Heart left ventricle (tissue), 13 donors: ENCODE measurements around the gene NTM.

Experiments
- CTCF ChIP-seq, 12 donors: fragments of 200-600 bp; sonication (generic) in 4 of 12; IDR thresholded peaks; one replicate each; pipeline versions ENCODE4 v1.5.0 to v1.8.0; 2018 to 2022; ENCODE audit warnings: antibody characterized with exemption in 12 of 12, mild to moderate bottlenecking in 5 of 12
- POLR2A ChIP-seq, 2 donors: fragments of 450-650 bp; IDR thresholded peaks; one replicate each; pipeline ENCODE4 v1.6.1; 2017; ENCODE audit warnings: antibody characterized with exemption in 2 of 2, mild to moderate bottlenecking in 2 of 2, moderate library complexity in 2 of 2
- donor health status: ischemic (EF 13 %, LVEDD 7.1; RV severe dilation, severe dysfunction).
- donor health status: DM: no; HTN: yes; CAD: no.
- donor health status: DM: no; HTN: no; CAD: no.
- donor health status: ischemic (EF 25% LVEDD 6.9; RV normal size, moderate dysfunction).
- donor health status: ischemic (EF 25% LVEDD 5.7; RV mildly dilated, moderate dysfunction).
- donor health status: ischemic (EF 35%, LVEDD 5.7; RV mildly dilated, moderate dysfunction).
- donor health status: nonischemic (EF 11% LVEDD 7.7; RV severe dilation, severe dysfunction).
- donor health status: DM: yes; HTN: yes; CAD: no.
- donor health status: PGD.
- donor health status: ischemic (EF 29% LVEDD 5.4; RV normal size, mild dysfunction).
- donor health status: nonischemic (EF 23%, LVEDD 6.1; RV moderate dilation, normal function).

GRCh38 chr11:132036746-132037466 is 666.5 kb downstream of the NTM start:
- TF ChIP-seq CTCF (IDR thresholded peaks at IDR 0.05) (no peak), POLR2A (IDR thresholded peaks at IDR 0.05) (no peak)
